Sigmoid colon (tissue), 7 donors: ENCODE data around the gene PRUNE2. TPM values are rescaled to one million over a fixed set of nuclear protein-coding genes. Genes with fewer than 3 reads are reported as not detected.

ENCODE experiments used
- DNase-seq: peaks from one replicate; pipeline ENCODE4 v3.0.0-alpha.2; 2019
- H3K27ac ChIP-seq, 4 donors: fragments of 200-600 bp; sonication (generic); one replicate each; pipeline ENCODE4 v1.5.1; 2016 to 2019; ENCODE audit warnings: mild to moderate bottlenecking in 1 of 4
- H3K27me3 ChIP-seq, 3 donors: fragments of 200-600 bp; sonication (generic); one replicate each; pipeline ENCODE4 v1.5.1; 2019; ENCODE audit warnings: mild to moderate bottlenecking in 1 of 3
- H3K36me3 ChIP-seq, 4 donors: fragments of 200-600 bp; sonication (generic); one replicate each; pipeline ENCODE4 v1.5.1; 2016 to 2019
- H3K4me1 ChIP-seq, 4 donors: fragments of 200-600 bp; sonication (generic); one replicate each; pipeline ENCODE4 v1.5.1; 2017 to 2019
- H3K4me3 ChIP-seq, 4 donors: fragments of 200-600 bp; sonication (generic); one replicate each; pipeline ENCODE4 v1.5.1; 2017 to 2019; ENCODE audit warnings: mild to moderate bottlenecking in 2 of 4, moderate library complexity in 1 of 4
- H3K9me3 ChIP-seq, 4 donors: fragments of 200-600 bp in 3 of 4; sonication (generic) in 3 of 4; one replicate each; pipeline versions ENCODE4 v1.5.1 to v1.6.1; 2013 to 2019
- EP300 ChIP-seq, 4 donors: sonication (generic); formaldehyde crosslinking; IDR thresholded peaks; one replicate each; pipeline ENCODE4 v1.6.1; 2017; ENCODE audit warnings: antibody characterized with exemption in 4 of 4
- POLR2A ChIP-seq, 2 donors: fragments of 450-650 bp; IDR thresholded peaks; one replicate each; pipeline ENCODE4 v1.6.1; 2016; ENCODE audit warnings: antibody characterized with exemption in 2 of 2, mild to moderate bottlenecking in 2 of 2, moderate library complexity in 2 of 2
- POLR2AphosphoS5 ChIP-seq, 4 donors: sonication (generic); formaldehyde crosslinking; IDR thresholded peaks; one replicate each; pipeline ENCODE4 v1.6.1; 2017; ENCODE audit warnings: antibody characterized with exemption in 4 of 4
- WGBS, 2 donors: extraction: QIAGEN DNeasy Blood & Tissue Kit; methylation state at CpG; one replicate each; pipeline ENCODE4 v1.1.7; 2013; 5-methylcytosine and 5-hydroxymethylcytosine counted together
- intact Hi-C: fragments of 100-400 bp; cut with DNase I; formaldehyde crosslinking; loops from one replicate; pipeline ENCODE4 v1.15.1; 2023
- polyA plus RNA-seq, 3 donors: library from polyadenylated mRNA; stranded (reverse); fragments of 200-250 nt; gene quantifications; one replicate each; pipeline ENCODE4 v1.2.3, GENCODE V29; 2013
- total RNA-seq, 4 donors: library from RNA; depleted of rRNA; stranded (reverse); fragments of >200 nt; gene quantifications; one replicate each; pipeline ENCODE4 v1.1.0, GENCODE V29; 2016
- TF ChIP-seq, protein P1 (sequence below), 4 experiments: fragments of 450-650 bp in 3 of 4; fragments of 200-600 bp in 1 of 4; IDR thresholded peaks; one replicate each; pipeline ENCODE4 v1.5.1; 2016 to 2019; ENCODE audit warnings: antibody characterized with exemption in 4 of 4, mild to moderate bottlenecking in 3 of 4, moderate library complexity in 2 of 4
- donor health status: healthy with polysubstance abuse.
- donor health status: Bipolar disorder and iron deficiency.
- donor health status: healthy.

The PRUNE2 gene
- total and polyA plus RNA-seq, 7 donors, result 7.4 to 536 (median 440) TPM

DNA sequence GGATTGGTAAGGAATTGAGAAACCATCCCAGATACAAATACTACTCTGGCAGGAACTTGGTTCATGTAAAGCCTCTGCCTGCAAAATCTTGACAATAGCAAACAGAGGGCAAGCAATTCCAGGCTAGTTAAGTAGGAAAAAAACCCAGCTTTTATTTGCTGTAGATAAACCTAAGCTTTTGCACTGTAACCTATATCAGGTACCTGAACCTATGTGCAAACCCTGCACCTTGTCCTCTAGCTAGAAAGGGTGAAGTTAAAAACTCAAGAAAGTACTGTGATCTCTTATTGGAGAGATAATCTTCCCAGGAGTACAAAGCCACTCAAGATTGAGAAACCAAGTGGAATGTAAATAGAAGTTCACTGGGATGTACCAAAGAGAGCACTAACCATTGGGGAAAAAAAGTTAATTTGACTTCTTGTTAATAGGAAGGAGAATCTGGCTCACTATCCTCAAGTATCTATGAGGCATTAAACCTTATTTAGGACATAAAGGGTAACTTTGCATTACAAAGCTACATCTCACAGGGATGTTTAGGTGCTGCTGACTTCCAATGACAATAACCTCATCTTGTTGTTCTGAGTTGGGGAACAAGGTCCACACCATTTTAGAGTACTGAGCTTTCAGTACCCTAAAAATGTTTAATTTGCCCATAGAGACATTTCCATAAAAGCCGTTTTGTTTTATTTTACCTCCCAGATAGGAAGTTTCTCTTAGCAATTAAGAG is 215.5 kb downstream of the PRUNE2 start:
- DNase-seq, result no peak
- intact Hi-C loops, result no loop called here
- WGBS, 2 donors, result 21 to 68% methylated on average over 1 of the region's 1 CpG
- H3K4me3 ChIP-seq, result no peak overlapping the region
- H3K4me1 ChIP-seq, result peaks cover 0 to 56% (median 23%) of the 10 kb centered on the region in 4 donors
- no peaks in the 10 kb centered on the region for H3K9me3 ChIP-seq
- H3K27me3 ChIP-seq, result no peaks in the 10 kb centered on the region
- peaks cover 0 to 9% (median 0%) of the 10 kb centered on the region in 4 donors for H3K36me3 ChIP-seq
- H3K27ac ChIP-seq, result peak overlapping the region in 2 of 4 donors; percentile 26 to 40
- TF ChIP-seq, protein P1, sequence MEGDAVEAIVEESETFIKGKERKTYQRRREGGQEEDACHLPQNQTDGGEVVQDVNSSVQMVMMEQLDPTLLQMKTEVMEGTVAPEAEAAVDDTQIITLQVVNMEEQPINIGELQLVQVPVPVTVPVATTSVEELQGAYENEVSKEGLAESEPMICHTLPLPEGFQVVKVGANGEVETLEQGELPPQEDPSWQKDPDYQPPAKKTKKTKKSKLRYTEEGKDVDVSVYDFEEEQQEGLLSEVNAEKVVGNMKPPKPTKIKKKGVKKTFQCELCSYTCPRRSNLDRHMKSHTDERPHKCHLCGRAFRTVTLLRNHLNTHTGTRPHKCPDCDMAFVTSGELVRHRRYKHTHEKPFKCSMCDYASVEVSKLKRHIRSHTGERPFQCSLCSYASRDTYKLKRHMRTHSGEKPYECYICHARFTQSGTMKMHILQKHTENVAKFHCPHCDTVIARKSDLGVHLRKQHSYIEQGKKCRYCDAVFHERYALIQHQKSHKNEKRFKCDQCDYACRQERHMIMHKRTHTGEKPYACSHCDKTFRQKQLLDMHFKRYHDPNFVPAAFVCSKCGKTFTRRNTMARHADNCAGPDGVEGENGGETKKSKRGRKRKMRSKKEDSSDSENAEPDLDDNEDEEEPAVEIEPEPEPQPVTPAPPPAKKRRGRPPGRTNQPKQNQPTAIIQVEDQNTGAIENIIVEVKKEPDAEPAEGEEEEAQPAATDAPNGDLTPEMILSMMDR (IDR thresholded peaks at IDR 0.05), result no peak
- TF ChIP-seq POLR2AphosphoS5 (IDR thresholded peaks at IDR 0.05) (no peak), EP300 (IDR thresholded peaks at IDR 0.05) (no peak), POLR2A (IDR thresholded peaks at IDR 0.05) (no peak)

DNA sequence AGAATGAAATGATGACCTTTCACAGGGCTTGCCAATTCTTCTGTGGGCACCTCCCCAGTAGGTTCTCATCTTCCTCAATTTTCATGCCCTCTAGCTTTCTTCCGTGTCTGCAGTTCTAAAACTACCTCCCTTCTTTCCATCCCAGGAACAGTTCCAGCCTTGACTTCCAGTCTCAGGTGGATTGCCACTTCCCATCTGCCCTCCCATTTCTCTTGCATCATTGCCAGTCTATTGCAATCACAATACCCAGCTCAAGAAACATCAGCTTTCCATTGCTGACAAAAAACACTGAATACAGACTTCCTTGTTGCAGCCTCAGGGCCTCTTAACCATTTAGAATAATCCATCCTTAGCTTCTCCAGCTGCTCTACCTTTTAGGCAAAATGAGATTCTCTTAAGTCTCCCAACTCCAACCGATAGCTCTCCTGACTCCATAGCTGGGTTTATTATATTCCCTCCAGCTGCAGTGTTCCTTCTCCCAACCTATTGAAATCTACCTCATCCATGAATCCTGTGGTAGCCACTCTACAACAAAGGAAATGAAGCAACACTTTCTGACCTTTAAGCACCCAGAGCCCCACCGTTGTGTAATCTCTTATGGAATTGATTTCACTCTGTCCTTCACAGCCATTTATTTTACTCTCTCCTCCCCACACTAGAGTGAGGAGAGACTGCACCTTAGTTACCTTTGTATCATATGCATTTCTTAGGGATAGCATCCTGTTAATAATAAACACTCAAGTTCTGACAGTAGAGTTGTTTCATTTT is 217.3 kb downstream of the PRUNE2 start:
- peaks cover 0 to 56% (median 20%) of the 10 kb centered on the region in 4 donors for H3K4me1 ChIP-seq
- 75 to 79% methylated on average over 3 of the region's 3 CpGs for WGBS, 2 donors
- intact Hi-C loops, result no loop called here
- peaks cover 0 to 9% (median 0%) of the 10 kb centered on the region in 4 donors for H3K36me3 ChIP-seq
- TF ChIP-seq POLR2AphosphoS5 (IDR thresholded peaks at IDR 0.05) (no peak), POLR2A (IDR thresholded peaks at IDR 0.05) (no peak), EP300 (IDR thresholded peaks at IDR 0.05) (no peak)
- TF ChIP-seq, protein P1 (IDR thresholded peaks at IDR 0.05), result no peak
- H3K27me3 ChIP-seq, result no peaks in the 10 kb centered on the region
- H3K27ac ChIP-seq, result peak overlapping the region in 1 of 4 donors; percentile 40
- H3K9me3 ChIP-seq, result no peaks in the 10 kb centered on the region
- H3K4me3 ChIP-seq, result no peak overlapping the region
- no peak for DNase-seq

GRCh38 chr9:76687861-76688391 is 218.0 kb downstream of the PRUNE2 start:
- no peak overlapping the region for H3K4me3 ChIP-seq
- TF ChIP-seq EP300 (IDR thresholded peaks at IDR 0.05) (no peak), POLR2A (IDR thresholded peaks at IDR 0.05) (no peak), POLR2AphosphoS5 (IDR thresholded peaks at IDR 0.05) (no peak)
- TF ChIP-seq, protein P1 (IDR thresholded peaks at IDR 0.05), result no peak
- no peaks in the 10 kb centered on the region for H3K9me3 ChIP-seq
- intact Hi-C loops, result no loop called here
- H3K27me3 ChIP-seq, result no peaks in the 10 kb centered on the region
- peaks cover 0 to 54% (median 20%) of the 10 kb centered on the region in 4 donors for H3K4me1 ChIP-seq
- H3K36me3 ChIP-seq, result peaks cover 0 to 9% (median 0%) of the 10 kb centered on the region in 4 donors
- WGBS, 2 donors, result 80 to 90% methylated on average over 4 of the region's 4 CpGs
- DNase-seq, result no peak
- H3K27ac ChIP-seq, result peak overlapping the region in 2 of 4 donors; percentile 36 to 40

- Histone ChIP-seq H3K9me3 (no peaks in the 10 kb centered on the region), H3K4me3 (no peak overlapping the region), H3K4me1 (peaks cover 0 to 42% (median 14%) of the 10 kb centered on the region in 4 donors), H3K36me3 (peaks cover 0 to 3% (median 0%) of the 10 kb centered on the region in 4 donors), H3K27ac (peak overlapping the region in 1 of 4 donors; percentile 36), H3K27me3 (no peaks in the 10 kb centered on the region)
- no peak for DNase-seq
- WGBS, 2 donors, result 66 to 71% methylated on average over 4 of the region's 4 CpGs
- TF ChIP-seq, protein P1 (IDR thresholded peaks at IDR 0.05), result no peak
- TF ChIP-seq EP300 (IDR thresholded peaks at IDR 0.05) (no peak), POLR2AphosphoS5 (IDR thresholded peaks at IDR 0.05) (no peak), POLR2A (IDR thresholded peaks at IDR 0.05) (no peak)
- intact Hi-C loops, result no loop called here
Observed at GRCh38 chr9:76686756-76687155, 219.2 kb downstream of the PRUNE2 start.
